ENCODE measurements around the gene CDC16.
"Not testable (repeated sequence)": the region's sequence is repeated elsewhere in the genome, so short reads cannot be mapped to it uniquely, and the experiment has no call there.

Gene CDC16

DNA sequence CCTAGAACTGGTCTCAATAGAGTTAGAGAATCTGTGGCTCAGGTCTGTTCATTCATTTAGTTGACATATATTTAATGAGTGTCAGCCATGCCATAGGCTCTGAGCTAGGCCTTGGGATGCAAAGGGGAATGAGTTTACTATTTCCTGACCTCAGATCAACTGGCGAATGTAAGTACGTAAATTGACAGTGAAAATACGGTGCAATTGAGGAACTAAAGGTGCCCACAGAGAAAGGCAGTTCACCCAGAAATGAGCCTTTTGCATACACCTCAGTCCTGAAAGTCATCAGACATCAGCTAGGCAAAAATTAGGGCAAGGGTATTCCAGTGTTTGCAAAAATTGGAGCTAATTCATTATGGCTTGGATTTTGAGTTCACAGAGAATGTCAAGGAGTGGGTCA, 26.1 kb downstream of the CDC16 start:
- in situ Hi-C loops (cut with MboI; ENCODE audit: low sequenced_read_pairs): no loop called here

DNA sequence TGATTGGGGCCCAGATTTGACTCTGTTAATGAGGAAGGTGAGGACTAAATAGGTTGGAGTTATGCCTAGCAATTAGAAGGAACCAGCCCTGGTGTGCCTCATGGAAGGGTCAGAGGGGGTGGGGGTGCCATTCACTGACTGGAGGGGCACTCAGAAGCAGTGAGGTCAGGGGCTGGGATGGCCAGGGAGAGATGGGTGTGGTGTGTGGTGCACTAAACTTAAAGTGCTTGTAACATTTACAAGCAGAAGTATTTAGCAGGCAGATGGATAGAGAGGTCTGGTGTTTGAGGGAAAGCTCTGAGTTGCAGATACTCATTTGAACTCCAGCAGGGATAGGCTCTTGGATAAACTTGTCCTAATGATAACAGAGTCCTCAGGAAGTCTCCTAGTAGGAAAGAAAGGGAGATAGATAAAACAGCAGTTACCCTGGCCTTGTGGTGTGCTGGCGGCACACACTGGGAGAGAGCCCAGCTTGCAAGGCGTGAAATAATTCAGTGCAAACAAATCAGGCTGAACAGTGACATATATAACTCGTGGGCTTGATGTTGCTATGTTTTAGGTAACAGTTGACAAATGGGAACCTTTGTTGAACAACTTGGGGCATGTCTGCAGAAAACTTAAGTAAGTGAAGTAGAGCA, 26.8 kb downstream of the CDC16 start:
- in situ Hi-C loops (cut with MboI; ENCODE audit: low sequenced_read_pairs): no loop called here

DNA sequence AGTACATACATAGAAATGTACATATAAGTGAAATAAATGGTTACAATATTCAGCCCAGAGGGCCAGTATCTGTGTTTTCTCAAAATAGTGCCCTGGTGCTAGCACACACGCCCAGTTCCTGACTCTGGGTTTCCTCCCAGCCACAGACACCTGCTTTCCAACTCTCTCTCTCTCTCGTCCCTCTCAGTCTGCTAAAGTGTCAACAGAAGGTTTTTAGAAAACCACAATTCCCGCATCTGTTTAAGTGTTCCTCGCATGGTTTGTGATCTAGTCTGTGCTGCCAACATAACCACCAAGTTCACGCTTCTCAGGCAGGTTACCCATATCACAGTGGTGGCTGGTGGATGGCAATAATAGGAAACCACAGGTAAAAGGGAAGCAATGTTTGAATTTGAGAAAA, 28.9 kb downstream of the CDC16 start:
- in situ Hi-C loops (cut with MboI; ENCODE audit: low sequenced_read_pairs): no loop called here

DNA sequence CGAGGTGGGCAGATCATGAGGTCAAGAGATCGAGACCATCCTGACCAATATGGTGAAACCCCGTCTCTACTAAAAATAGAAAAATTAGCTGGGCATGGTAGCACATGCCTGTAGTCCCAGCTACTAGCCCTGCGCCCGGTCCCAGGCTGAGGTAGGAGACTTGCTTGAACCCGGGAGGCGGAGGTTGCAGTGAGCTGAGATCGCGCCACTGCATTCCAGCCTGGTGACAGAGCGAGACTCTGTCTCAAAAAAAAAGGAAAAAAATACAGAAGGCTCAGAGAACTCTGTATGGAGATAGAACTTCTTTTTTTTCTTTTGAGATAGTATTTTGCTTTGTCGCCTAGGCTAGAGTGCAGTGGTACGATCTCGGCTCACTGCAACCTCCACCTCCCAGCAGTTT, 29.6 kb downstream of the CDC16 start:
- in situ Hi-C loops (cut with MboI; ENCODE audit: low sequenced_read_pairs): not testable (repeated sequence)

DNA sequence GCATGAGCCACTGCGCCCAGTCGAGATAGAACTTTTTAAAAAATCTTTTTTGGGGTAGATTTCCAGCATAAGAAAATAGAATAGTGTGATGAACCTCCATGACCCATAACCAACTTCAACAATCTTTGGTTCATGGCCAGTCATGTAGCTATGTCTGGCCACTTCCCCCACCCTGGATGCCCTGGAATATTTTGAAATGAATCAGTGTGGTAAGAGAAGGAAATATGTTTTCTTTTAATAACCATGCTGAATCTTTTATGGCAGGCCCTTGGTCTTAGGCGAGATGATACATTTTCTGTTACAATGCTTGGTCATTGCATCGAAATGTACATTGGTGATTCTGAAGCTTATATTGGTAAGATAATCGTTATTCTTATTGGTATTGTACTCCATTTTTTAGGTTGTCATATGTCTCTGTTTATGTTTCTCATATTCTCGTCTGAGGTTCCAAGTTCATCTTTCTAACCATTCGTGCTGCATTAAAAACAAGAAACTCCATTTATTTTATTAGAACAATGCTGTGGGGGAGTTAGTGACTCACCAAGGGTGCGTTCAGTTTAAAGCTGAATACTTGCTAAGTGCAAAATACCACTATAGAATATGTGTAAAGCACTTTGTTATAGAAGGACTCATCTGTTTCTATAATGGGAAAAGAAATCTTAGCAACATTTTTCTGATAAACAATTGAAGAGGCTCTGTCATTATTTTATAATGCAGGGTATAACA, 30.4 kb downstream of the CDC16 start:
- in situ Hi-C loops (cut with MboI; ENCODE audit: low sequenced_read_pairs): no loop called here

DNA sequence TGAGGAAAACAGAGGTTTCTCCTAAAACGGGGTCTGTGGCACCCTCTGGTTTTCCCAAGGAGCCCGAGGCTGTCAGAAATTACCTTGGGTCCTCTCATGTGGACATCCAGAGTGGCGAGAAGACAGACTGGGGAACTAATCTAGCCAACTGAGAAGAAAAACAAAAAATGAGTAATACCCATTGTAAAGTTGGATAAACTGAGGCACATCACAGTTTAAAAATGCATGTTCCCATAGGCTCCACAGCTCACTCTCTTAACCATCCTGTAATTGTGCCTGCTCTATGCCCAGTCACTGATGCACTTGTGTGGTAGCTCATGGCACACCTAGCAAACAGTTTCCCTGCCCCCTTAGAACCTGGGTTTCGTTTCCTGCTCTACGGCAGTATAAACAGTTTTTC, 31.5 kb downstream of the CDC16 start:
- in situ Hi-C loops (cut with MboI; ENCODE audit: low sequenced_read_pairs): no loop called here

DNA sequence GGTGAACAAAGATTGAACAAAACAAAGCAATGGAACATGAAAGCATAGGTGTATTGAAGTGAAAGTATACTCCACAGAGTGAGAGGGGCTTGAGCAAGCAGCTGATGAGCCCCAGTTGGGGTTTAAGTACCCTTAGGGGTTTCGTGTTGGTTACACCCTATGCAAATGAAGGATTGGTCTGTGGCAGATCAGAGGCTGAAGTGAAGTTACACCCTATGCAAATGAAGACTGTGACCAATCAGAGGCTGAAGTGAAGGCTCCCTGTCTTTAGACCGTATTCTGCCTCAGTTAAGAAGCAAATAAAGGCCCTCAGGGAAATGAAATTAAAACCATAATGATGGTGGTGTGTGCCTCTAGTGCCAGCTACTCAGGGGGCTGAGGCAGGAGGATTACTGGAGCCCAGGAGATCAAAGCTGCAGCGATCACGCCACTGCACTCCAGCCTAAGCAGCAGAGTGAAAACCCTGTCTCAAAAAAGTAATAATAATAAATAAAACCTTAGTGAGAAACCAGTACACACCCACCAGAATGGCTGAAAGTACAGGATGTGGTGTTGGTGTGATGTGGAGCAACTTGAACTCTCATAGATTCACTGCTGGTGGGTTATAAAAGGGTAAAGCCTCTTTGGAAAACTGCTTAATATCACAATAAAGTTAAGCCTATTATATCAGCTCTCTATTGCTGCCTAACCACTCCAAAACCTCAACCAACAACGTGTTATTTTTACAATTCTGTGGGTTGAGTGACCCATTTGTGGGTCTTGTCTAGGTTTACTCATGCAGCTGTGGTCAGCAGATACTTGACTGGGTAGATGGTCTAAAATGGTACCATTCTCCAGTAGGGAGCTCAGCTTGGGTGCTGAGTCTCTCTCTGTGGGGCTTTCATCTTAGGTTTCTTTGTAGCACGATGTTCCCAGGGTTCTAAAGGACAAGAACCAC, 33.9 kb downstream of the CDC16 start:
- in situ Hi-C loops (cut with MboI; ENCODE audit: low sequenced_read_pairs): no loop called here

DNA sequence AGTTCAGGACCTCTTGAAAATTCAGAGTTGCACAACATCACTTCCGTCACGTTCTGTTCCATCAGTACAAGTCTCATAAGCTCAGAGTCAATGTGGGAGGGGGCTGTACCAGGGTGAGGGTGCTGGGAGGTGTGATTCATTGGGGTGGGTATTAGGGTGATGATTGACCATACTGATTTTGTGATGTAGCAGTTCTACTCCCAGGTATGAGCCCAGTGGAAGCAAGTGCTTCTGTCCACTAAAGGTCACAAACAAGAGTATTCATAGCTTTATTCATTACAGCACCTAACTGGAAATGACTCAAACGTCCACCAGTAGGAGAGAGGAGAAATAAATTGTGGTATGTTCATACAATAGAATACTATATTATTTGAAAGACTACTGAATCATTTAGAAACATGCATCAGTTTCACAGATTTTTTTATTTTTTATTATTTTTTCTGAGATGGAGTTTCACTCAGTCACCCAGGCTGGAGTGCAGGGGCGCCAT, 34.6 kb downstream of the CDC16 start:
- in situ Hi-C loops (cut with MboI; ENCODE audit: low sequenced_read_pairs): no loop called here

DNA sequence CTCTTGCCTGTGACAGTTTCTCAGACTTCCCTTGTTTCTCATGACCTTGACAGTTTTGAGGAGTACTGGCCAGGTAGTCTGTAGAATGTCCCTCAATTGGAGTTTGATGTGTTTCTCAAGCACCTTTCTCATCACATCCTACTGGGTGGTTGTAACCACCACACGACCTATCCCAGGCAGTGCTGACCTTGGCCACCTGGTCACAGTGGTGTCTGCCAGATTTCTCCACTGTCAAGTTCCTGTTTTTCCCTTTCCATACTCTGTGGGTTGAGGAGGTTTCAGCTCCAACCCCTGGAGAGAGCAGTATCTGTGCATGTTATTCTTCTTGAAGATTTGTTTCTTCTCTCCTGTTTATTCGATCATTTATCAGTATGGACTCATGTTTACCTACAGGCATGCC, 38.3 kb downstream of the CDC16 start:
- in situ Hi-C loops (cut with MboI; ENCODE audit: low sequenced_read_pairs): no loop called here

DNA sequence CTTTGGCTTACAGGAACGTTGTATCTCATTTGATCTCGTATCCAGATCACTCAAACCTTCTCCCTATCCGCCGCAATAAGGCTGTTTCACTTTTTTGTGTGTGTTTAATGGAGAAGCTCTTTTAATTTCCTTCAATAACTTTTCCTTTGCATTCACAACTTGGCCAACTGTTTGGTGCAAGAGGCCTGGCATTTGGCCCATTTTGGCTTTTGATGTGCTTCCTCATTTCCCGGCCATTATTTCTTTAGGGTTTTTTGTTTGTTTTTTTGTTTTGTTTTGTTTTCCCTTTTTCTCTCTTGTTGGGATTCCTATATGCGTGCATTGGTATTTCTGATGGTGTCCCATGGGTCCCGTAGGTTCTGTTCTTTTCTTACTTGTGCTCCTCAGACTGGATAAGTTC, 40.6 kb downstream of the CDC16 start:
- in situ Hi-C loops (cut with MboI; ENCODE audit: low sequenced_read_pairs): no loop called here

DNA sequence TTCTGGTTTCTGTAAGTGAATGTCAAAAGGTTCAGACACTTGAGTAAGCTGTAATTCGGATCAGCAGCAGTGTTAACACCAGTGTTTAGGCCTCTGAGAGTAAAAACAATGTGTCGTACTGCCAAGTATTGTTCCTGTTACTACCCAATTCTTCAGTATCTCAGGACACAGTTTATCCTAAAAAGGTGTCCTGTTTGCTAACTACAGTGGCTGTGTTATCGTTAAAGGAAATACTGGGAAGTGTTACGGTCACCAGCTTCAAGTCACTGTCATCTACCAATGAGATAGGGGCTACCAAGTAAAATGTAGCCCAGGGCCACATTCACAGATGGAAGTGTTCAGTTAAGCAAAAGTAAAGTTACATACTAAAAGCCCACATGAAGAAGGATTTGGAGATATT, 44.4 kb downstream of the CDC16 start:
- in situ Hi-C loops (cut with MboI; ENCODE audit: low sequenced_read_pairs): no loop called here

DNA sequence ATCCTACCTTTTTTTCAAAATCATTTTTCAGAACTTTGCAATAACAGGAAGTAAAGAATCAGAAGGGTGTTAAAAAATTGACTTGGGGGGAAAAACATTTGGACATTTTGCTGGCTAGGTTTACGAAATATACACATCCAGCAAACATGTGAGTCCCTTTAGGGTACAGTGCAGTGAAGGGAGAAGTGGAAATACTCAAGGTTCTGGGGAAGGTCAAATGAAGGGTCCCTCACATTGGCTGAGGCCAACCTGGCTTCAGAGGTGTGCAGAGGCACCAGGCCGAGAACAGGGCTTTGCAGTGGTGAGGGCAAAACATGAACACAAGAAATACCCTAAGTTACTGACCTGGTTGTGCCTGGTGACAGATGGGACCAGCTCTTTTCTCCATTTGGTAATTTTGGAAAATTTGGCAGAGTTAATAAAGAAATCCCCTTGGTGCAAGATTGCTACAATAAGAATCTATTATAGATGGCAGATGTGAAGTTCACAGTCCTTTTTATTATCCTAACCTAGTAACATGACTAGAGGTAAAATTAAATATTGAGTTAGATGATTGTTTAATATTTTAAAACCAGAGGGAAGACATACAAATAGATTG, 45.2 kb downstream of the CDC16 start:
- in situ Hi-C loops (cut with MboI; ENCODE audit: low sequenced_read_pairs): no loop called here

DNA sequence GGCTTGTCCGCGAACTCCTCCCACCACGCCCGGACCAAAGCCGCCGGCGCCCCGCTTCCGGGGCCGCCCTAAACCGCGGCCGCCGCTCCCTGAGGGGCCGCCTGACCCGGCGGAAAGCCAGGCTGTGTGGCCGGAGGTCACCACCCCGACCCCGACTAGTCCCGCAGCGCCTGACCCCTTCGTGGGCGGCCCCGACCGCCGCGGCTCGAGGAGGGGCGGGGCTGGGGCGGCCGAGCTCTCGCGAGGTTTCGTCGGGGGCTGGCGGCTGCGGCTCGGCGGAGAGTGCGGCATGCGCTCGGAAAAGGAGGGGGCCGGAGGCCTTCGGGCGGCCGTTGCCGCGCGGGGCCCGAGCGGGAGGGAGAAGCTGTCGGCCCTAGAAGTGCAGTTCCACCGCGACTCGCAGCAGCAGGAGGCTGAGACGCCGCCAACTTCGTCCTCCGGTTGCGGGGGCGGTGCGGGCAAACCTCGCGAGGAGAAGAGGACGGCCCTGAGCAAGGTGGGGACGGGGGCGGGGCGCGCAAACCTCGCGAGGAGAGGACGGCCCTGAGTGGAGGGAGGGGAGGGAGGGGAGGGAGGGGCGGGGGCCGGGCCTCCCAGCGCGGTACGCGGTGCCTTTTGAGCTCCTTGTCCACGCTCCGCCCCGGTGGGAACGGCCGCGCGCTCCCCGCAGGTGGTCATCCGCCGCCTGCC, 46.8 kb downstream of the CDC16 start, which contains the start of gene UPF3A:
UPF3A (plus strand) TSS at position 251 of the 690 bp plus-strand sequence; CDS start at position 290, 39 bp downstream.
- in situ Hi-C loops (cut with MboI; ENCODE audit: low sequenced_read_pairs): no loop called here

DNA sequence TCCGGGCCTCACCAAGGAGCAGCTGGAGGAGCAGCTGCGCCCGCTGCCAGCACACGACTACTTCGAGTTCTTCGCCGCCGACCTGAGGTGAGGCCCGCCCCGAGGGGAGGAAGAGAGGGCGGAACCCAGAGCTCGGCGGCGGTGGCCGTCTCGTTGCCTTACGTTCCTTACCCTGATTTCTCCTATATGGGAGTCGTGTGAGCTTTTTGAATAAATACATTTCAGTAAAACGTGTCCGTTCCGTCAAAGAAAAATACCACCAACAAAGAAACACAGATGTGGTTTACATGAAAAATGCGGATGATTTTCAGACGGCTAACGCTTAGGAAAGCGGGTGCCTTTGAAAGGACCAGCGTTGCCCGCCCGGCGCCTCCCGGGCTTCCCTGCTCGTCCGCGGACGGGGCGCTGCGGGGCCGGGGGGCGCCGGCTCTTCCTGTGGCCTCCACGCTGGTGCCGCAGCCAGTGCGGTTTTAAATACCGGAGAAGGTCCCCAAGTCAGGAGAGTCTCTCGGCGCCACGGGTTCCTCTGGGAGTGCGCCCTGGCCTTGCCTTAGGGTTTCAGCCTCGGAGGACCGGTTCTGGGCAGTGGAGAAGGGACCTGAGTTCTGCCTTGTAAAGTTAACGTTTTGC, 47.5 kb downstream of the CDC16 start:
- in situ Hi-C loops (cut with MboI; ENCODE audit: low sequenced_read_pairs): no loop called here

DNA sequence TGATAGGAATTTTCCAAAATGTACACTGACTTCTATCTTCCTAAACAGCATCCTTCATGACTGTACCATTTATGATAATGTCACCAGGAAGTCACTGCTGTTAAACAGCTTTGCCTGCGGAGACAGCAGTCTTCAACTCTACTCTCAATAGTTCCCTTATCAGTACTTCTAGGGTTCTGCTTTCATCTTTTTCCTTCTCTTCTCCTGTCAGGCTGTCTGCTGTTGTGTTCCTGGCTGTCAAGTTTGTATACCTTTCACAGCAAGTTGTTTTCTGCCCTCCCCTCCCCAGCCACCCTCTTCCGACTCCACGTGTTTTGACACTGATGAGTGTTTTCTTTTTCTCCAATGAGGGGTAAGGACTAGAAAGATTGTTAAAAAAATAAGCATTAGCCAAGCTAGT, 48.9 kb downstream of the CDC16 start:
- in situ Hi-C loops (cut with MboI; ENCODE audit: low sequenced_read_pairs): no loop called here

DNA sequence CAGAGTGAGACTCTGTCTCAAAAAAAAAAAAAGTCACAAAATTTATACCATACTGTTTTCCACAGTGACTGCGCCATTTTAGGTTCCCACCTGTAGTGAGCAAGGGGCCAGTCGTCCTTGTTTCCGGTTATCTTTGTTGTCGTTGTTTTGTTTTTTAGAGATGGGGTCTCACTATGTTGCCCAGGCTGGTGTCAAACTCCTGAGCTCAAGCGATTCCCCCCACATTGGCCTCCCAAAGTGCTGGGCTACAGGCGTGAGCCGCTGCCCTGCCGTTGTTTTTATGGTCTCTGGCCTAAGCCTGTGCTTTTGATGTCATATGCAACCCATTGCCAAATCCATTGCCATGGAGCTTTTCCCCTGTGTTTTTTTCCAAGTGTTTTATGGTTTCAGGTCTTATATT, 50.0 kb downstream of the CDC16 start:
- in situ Hi-C loops (cut with MboI; ENCODE audit: low sequenced_read_pairs): no loop called here

DNA sequence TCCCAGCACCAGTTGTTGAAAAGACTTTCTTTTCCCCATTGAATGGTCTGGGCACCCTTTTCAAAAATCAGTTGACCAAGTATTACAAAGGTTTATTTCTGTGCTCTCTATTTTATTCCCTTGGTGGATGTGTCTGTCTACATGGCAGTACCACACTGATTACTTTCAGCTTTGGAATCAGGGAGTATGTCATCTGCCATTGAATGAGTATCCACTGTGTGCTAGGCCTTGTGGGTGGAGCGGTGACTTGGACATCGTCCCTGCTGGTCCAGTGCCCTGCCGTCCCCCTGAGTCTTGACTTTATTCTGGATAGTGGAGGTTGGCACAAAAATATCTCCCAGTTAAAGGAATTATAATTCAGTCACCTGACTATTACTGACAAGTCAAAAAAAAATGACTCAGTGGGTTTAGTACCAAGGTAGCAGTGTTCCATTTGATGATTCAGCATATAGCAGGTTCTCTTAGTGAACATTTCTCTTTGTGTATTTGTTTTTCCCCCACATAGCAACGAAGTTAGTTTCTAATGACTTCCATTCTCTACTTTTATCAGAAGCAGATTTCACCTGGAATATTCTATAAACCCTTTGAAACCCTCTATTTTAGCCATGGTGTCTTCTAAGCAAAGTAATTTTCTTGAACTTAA, 50.6 kb downstream of the CDC16 start:
- in situ Hi-C loops (cut with MboI; ENCODE audit: low sequenced_read_pairs): no loop called here

DNA sequence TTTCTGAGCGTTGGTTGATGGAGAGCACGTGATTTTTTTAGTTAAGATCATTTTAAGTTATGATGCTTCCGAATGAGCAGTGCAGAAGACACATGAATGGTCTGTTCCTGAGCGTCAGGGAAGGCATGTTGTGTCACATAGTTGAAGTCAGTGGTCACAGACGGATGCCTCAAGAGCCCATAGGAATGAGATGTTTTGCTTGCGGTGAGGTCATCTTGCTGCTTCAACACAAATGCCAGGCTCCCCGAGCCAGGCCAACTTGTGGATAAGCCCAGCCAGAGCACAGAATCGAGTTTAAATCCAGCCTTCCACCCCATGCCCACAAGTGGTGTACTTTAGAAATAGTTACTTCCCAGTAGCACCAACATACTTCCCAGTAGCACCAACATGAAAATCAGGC, 52.1 kb downstream of the CDC16 start:
- in situ Hi-C loops (cut with MboI; ENCODE audit: low sequenced_read_pairs): no loop called here

DNA sequence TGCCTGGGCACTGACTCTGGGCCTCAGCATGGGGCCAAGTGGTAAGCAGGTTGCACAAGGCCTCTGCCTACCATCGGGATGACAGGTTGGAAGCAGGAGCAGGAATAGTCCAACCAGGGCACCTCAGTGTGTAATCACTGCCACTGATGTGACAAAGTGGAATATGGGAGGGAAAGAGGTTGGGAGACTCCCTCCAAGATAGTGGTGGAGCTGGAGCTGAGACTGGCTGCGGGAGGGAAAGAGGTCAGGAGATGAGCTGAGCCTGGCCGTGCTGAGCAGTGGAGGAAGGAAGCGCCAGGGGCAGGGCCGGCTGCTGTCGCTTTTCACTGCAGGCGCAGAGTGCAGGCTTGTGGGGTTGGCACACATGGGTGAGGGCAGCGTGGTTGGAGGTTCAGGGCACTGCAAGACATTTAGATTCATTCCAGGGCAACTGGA, 53.5 kb downstream of the CDC16 start:
- in situ Hi-C loops (cut with MboI; ENCODE audit: low sequenced_read_pairs): no loop called here
